ENCODE measurements around the gene C1orf174. TPM values are rescaled to one million over a fixed set of nuclear protein-coding genes. Genes with fewer than 3 reads are reported as not detected.

The C1orf174 gene
- total RNA-seq, 1 experiment from 2014 or later = 70.9 TPM

- H3K9ac ChIP-seq (ENCODE audit: low read length) = no peak overlapping the region
- BruUV-seq (replicated peaks) = no TSS peak
- ChIA-PET CTCF (no interaction called here), POLR2A (ENCODE audit: unreplicated experiment) (interaction anchor here (0.6 kb wide), 1 partner anchor 45 kb away, joined by 5 read pairs; the partner anchor contains the start of genes CEP104 and DFFB)
- DNase-seq (no peak), ATAC-seq (no peak)
- intact Hi-C loops (cut with micrococcal nuclease) = loop anchor here (10.0 kb wide), 1 partner anchor 753 kb away; the partner anchor contains the start of gene AJAP1
- no peaks in the 10 kb centered on the region for H3K9me3 ChIP-seq (ENCODE audit: low read length)
- H2AFZ ChIP-seq (ENCODE audit: low read length) = no peak overlapping the region
- no peaks in the 10 kb centered on the region for H3K9me2 ChIP-seq (replicated peaks; ENCODE audit: low read length)
- no peaks in the 10 kb centered on the region for H3F3A ChIP-seq (ENCODE audit: low read length, unreplicated experiment)
- H3K4me1 ChIP-seq (ENCODE audit: insufficient read depth, low read length) = peaks cover 10% of the 10 kb centered on the region
- TF ChIP-seq CTCF (conservative IDR thresholded peaks at IDR 0.05; ENCODE audit: low read depth, low read length) (no peak), EZH2 (IDR thresholded peaks at IDR 0.05; ENCODE audit: low read length, unreplicated experiment) (no peak), EZH2phosphoT487 (IDR thresholded peaks at IDR 0.05; ENCODE audit: borderline replicate concordance, low read length) (no peak)
- no peak overlapping the region for H3K4me3 ChIP-seq (ENCODE audit: low read length)
- H3K4me2 ChIP-seq (ENCODE audit: low read length) = no peak overlapping the region
- H3K27me3 ChIP-seq (ENCODE audit: low read length) = no peaks in the 10 kb centered on the region
- peaks cover 6% of the 10 kb centered on the region; the same call in 1 of the 2 replicates for H3K36me3 ChIP-seq (ENCODE audit: low read depth, low read length)
- peaks cover 13% of the 10 kb centered on the region for H4K20me1 ChIP-seq (ENCODE audit: low read length)
- peaks cover 29% of the 10 kb centered on the region for H3K79me2 ChIP-seq (ENCODE audit: low read length)
- no peak overlapping the region for H3K27ac ChIP-seq (ENCODE audit: low read length)
Measured at GRCh38 chr1:3902111-3902511, 2.0 kb upstream of the C1orf174 start.

DNA sequence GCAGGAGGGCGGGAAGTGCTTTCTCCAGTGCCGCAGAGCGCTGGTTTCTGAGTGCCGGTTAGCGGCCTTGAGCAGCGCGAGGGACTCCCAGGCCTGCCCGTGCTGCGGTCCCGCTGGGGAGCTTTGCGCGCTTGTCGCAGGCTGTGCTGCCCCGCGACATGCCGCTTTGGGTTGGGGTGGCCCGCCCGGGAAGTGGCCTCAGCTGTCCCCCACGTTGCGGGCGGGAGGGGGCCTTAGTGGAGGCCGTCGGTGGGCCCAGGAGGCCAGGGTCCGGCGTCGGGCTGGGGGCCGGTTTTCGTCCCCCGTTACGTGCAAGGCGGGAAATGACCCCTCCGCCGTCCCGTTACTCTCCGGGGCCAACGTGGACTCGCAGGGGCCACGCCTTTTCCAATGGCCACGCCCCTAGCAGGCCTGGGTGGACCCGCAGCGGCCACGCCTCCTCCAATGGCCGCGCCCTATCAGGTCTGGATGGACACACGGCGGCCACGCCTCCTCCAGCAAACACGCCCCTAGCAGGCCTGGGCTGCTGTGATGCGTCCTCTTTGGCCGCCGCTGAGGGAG, 977 bp upstream of the C1orf174 start:
- H3K4me1 ChIP-seq (ENCODE audit: insufficient read depth, low read length) = peaks cover 10% of the 10 kb centered on the region
- peak overlapping the region; percentile 97 for H3K9ac ChIP-seq (ENCODE audit: low read length)
- peak overlapping the region; percentile 95 for H2AFZ ChIP-seq (ENCODE audit: low read length)
- H3K9me2 ChIP-seq (replicated peaks; ENCODE audit: low read length) = no peaks in the 10 kb centered on the region
- H3K9me3 ChIP-seq (ENCODE audit: low read length) = no peaks in the 10 kb centered on the region
- TF ChIP-seq CTCF (conservative IDR thresholded peaks at IDR 0.05; ENCODE audit: low read depth, low read length) (no peak), EZH2 (IDR thresholded peaks at IDR 0.05; ENCODE audit: low read length, unreplicated experiment) (no peak), EZH2phosphoT487 (IDR thresholded peaks at IDR 0.05; ENCODE audit: borderline replicate concordance, low read length) (no peak)
- ChIA-PET POLR2A (ENCODE audit: unreplicated experiment) (no interaction called here), CTCF (interaction anchor here (0.8 kb wide), 1 partner anchor 446 kb away, joined by 5 read pairs; no protein-coding TSS in a partner anchor)
- peak overlapping the region; percentile 80 for H3K4me3 ChIP-seq (ENCODE audit: low read length)
- ATAC-seq (peak; percentile 80), DNase-seq (peak; percentile 99)
- peaks cover 6% of the 10 kb centered on the region; the same call in 1 of the 2 replicates for H3K36me3 ChIP-seq (ENCODE audit: low read depth, low read length)
- intact Hi-C loops (cut with micrococcal nuclease) = loop anchor here (1.0 to 10.0 kb wide), 2 partner anchors 44 to 754 kb away; partner anchors contain the start of genes AJAP1, CEP104 and DFFB
- H4K20me1 ChIP-seq (ENCODE audit: low read length) = peaks cover 24% of the 10 kb centered on the region
- no peaks in the 10 kb centered on the region for H3K27me3 ChIP-seq (ENCODE audit: low read length)
- H3K27ac ChIP-seq (ENCODE audit: low read length) = peak overlapping the region; percentile 85
- H3K4me2 ChIP-seq (ENCODE audit: low read length) = peak overlapping the region; percentile 92
- no peaks in the 10 kb centered on the region for H3F3A ChIP-seq (ENCODE audit: low read length, unreplicated experiment)
- peaks cover 40% of the 10 kb centered on the region for H3K79me2 ChIP-seq (ENCODE audit: low read length)
- no TSS peak for BruUV-seq (replicated peaks)

- peaks cover 10% of the 10 kb centered on the region for H3K4me1 ChIP-seq (ENCODE audit: insufficient read depth, low read length)
- no peak for TF ChIP-seq EZH2 (IDR thresholded peaks at IDR 0.05; ENCODE audit: low read length, unreplicated experiment)
- TF ChIP-seq EZH2phosphoT487 (IDR thresholded peaks at IDR 0.05; ENCODE audit: borderline replicate concordance, low read length) = no peak
- TF ChIP-seq CTCF (conservative IDR thresholded peaks at IDR 0.05; ENCODE audit: low read depth, low read length) = no peak; the same call in 1 of the 2 replicates
- BruUV-seq (replicated peaks) = TSS peak; percentile 38
- H3K27ac ChIP-seq (ENCODE audit: low read length) = peak overlapping the region; percentile 85
- intact Hi-C loops (cut with micrococcal nuclease) = loop anchor here (1.0 to 10.0 kb wide), 2 partner anchors 42 to 755 kb away; partner anchors contain the start of genes AJAP1, CEP104 and DFFB
- peak overlapping the region; percentile 92 for H3K4me2 ChIP-seq (ENCODE audit: low read length)
- H3K36me3 ChIP-seq (ENCODE audit: low read depth, low read length) = peaks cover 12% of the 10 kb centered on the region
- H3F3A ChIP-seq (ENCODE audit: low read length, unreplicated experiment) = no peaks in the 10 kb centered on the region
- H4K20me1 ChIP-seq (ENCODE audit: low read length) = peaks cover 36% of the 10 kb centered on the region
- peak overlapping the region; percentile 97 for H3K9ac ChIP-seq (ENCODE audit: low read length)
- peaks cover 53% of the 10 kb centered on the region for H3K79me2 ChIP-seq (ENCODE audit: low read length)
- H2AFZ ChIP-seq (ENCODE audit: low read length) = peak overlapping the region; percentile 95
- H3K9me3 ChIP-seq (ENCODE audit: low read length) = no peaks in the 10 kb centered on the region
- DNase-seq (no peak), ATAC-seq (no peak)
- peak overlapping the region; percentile 80 for H3K4me3 ChIP-seq (ENCODE audit: low read length)
- ChIA-PET POLR2A (ENCODE audit: unreplicated experiment) (no interaction called here), CTCF (interaction anchor here (0.6 to 0.7 kb wide), 2 partner anchors 121 to 685 kb away, joined by 3 read pairs; no protein-coding TSS in a partner anchor)
- H3K9me2 ChIP-seq (replicated peaks; ENCODE audit: low read length) = no peaks in the 10 kb centered on the region
- H3K27me3 ChIP-seq (ENCODE audit: low read length) = no peaks in the 10 kb centered on the region
Measured at GRCh38 chr1:3899754-3900149, 320 bp downstream of the C1orf174 start.
